ENCODE data around the gene ZNF181. TPM values are rescaled to one million over a fixed set of nuclear protein-coding genes. Genes with fewer than 3 reads are reported as not detected.
A peak's percentile ranks its signal among the peaks of the same experiment; 100 is the strongest.

The ZNF181 gene
- total and polyA plus RNA-seq, 3 experiments from 2014 or later, result 4.5 to 24.7 (median 6.3) TPM

GRCh38 chr19:34731964-34732363 lies 2.1 kb upstream of the ZNF181 start:
- H3K36me3 ChIP-seq (ENCODE audit: insufficient read depth, low read length), result no peaks in the 10 kb centered on the region
- no peak overlapping the region for H3K27ac ChIP-seq (ENCODE audit: low read depth, low read length)
- POLR2A ChIA-PET, result no interaction called here
- H3K9me3 Mint-ChIP-seq, result peaks cover 0 to 5% (median under 1%) of the 10 kb centered on the region in 5 donors
- no peaks in the 10 kb centered on the region for H3K9me3 ChIP-seq (ENCODE audit: low read length)
- H3K27me3 ChIP-seq (ENCODE audit: insufficient read depth, low read length, poor library complexity, severe bottlenecking), result no peaks in the 10 kb centered on the region
- H3K4me1 ChIP-seq (ENCODE audit: insufficient read depth, low read length), result peaks cover 13% of the 10 kb centered on the region
- CTCF ChIA-PET, result no interaction called here
- no peak for DNase-seq
- H3K4me1 Mint-ChIP-seq, result peaks cover 25 to 38% (median 34%) of the 10 kb centered on the region in 3 donors
- peak overlapping the region in 3 of 7 donors; percentile 15 to 82 (median 58) for H3K4me3 Mint-ChIP-seq
- peaks cover 10 to 25% of the 10 kb centered on the region in 2 donors for H3K27me3 Mint-ChIP-seq
- H3K4me3 ChIP-seq (ENCODE audit: low read length), result no peak overlapping the region
- peaks cover 13 to 24% (median 19%) of the 10 kb centered on the region in 3 donors for H3K36me3 Mint-ChIP-seq
- peak overlapping the region in 1 of 8 donors; percentile 50 for H3K27ac Mint-ChIP-seq

- Mint-ChIP-seq H3K4me3 (peak overlapping the region in 6 of 7 donors; percentile 28 to 71 (median 58)), H3K36me3 (peaks cover 15 to 30% (median 21%) of the 10 kb centered on the region in 3 donors), H3K4me1 (peaks cover 25 to 39% (median 36%) of the 10 kb centered on the region in 3 donors), H3K9me3 (peaks cover 0 to 9% (median 2%) of the 10 kb centered on the region in 5 donors), H3K27ac (no peak overlapping the region), H3K27me3 (peaks cover 8 to 18% of the 10 kb centered on the region in 2 donors)
- H3K27ac ChIP-seq (ENCODE audit: low read depth, low read length), result no peak overlapping the region
- H3K27me3 ChIP-seq (ENCODE audit: insufficient read depth, low read length, poor library complexity, severe bottlenecking), result no peaks in the 10 kb centered on the region
- POLR2A ChIA-PET, result interaction anchor here (0.9 kb wide), 1 partner anchor 39 kb away, joined by 3 read pairs; no protein-coding TSS in a partner anchor
- peaks cover 5% of the 10 kb centered on the region for H3K9me3 ChIP-seq (ENCODE audit: low read length)
- H3K36me3 ChIP-seq (ENCODE audit: insufficient read depth, low read length), result no peaks in the 10 kb centered on the region
- CTCF ChIA-PET, result no interaction called here
- H3K4me1 ChIP-seq (ENCODE audit: insufficient read depth, low read length), result peaks cover 13% of the 10 kb centered on the region
- peak in 1 of 5 donors; percentile 2 for DNase-seq
- no peak overlapping the region for H3K4me3 ChIP-seq (ENCODE audit: low read length)
These were observed 1.3 kb upstream of the ZNF181 start for GRCh38 chr19:34732612-34733211.

- peak overlapping the region; percentile 91 to 98 (median 96) for H3K4me3 Mint-ChIP-seq
- peaks cover 19 to 34% (median 26%) of the 10 kb centered on the region in 3 donors for H3K36me3 Mint-ChIP-seq
- H3K27me3 Mint-ChIP-seq, result peaks cover 4 to 14% of the 10 kb centered on the region in 2 donors
- H3K9me3 Mint-ChIP-seq, result peaks cover 0 to 13% (median 6%) of the 10 kb centered on the region in 5 donors
- Histone ChIP-seq H3K27me3 (ENCODE audit: insufficient read depth, low read length, poor library complexity, severe bottlenecking) (no peaks in the 10 kb centered on the region), H3K4me1 (ENCODE audit: insufficient read depth, low read length) (peaks cover 13% of the 10 kb centered on the region), H3K36me3 (ENCODE audit: insufficient read depth, low read length) (no peaks in the 10 kb centered on the region), H3K9me3 (ENCODE audit: low read length) (peaks cover 5% of the 10 kb centered on the region), H3K4me3 (ENCODE audit: low read length) (peak overlapping the region; percentile 86), H3K27ac (ENCODE audit: low read depth, low read length) (peak overlapping the region; percentile 91)
- peak in 3 of 5 donors; percentile 3 to 56 (median 25) for DNase-seq
- ChIA-PET CTCF (no interaction called here), POLR2A (interaction anchor here (0.6 to 1.0 kb wide), 3 partner anchors 39 to 327 kb away, joined by 3 to 10 read pairs (median 3); partner anchors contain the start of genes SCGB2B2 and ZNF302)
- H3K4me1 Mint-ChIP-seq, result peaks cover 25 to 39% (median 36%) of the 10 kb centered on the region in 3 donors
- H3K27ac Mint-ChIP-seq, result peak overlapping the region; percentile 92 to 99 (median 97)
These were observed 737 bp upstream of the ZNF181 start for GRCh38 chr19:34733266-34733745.

- peak overlapping the region; percentile 91 for H3K27ac ChIP-seq (ENCODE audit: low read depth, low read length)
- Mint-ChIP-seq H3K27me3 (peaks cover 1 to 2% of the 10 kb centered on the region in 2 donors), H3K36me3 (peaks cover 26 to 46% (median 37%) of the 10 kb centered on the region in 3 donors), H3K4me1 (peaks cover 25 to 39% (median 36%) of the 10 kb centered on the region in 3 donors), H3K27ac (peak overlapping the region; percentile 92 to 99 (median 97)), H3K9me3 (peaks cover 3 to 24% (median 14%) of the 10 kb centered on the region in 5 donors), H3K4me3 (peak overlapping the region; percentile 91 to 98 (median 96))
- ChIA-PET CTCF (no interaction called here), POLR2A (no interaction called here)
- peak overlapping the region; percentile 86 for H3K4me3 ChIP-seq (ENCODE audit: low read length)
- H3K27me3 ChIP-seq (ENCODE audit: insufficient read depth, low read length, poor library complexity, severe bottlenecking), result no peaks in the 10 kb centered on the region
- peaks cover 11% of the 10 kb centered on the region for H3K36me3 ChIP-seq (ENCODE audit: insufficient read depth, low read length)
- DNase-seq, result no peak
- H3K9me3 ChIP-seq (ENCODE audit: low read length), result peaks cover 5% of the 10 kb centered on the region
- H3K4me1 ChIP-seq (ENCODE audit: insufficient read depth, low read length), result peaks cover 13% of the 10 kb centered on the region
These were observed 577 bp downstream of the ZNF181 start for GRCh38 chr19:34734537-34735103.

GRCh38 chr19:34744896-34745690 lies 11.1 kb downstream of the ZNF181 start:
- Histone ChIP-seq H3K36me3 (ENCODE audit: insufficient read depth, low read length) (peaks cover 3% of the 10 kb centered on the region), H3K9me3 (ENCODE audit: low read length) (peaks cover 37% of the 10 kb centered on the region), H3K27ac (ENCODE audit: low read depth, low read length) (no peak overlapping the region), H3K4me3 (ENCODE audit: low read length) (no peak overlapping the region), H3K4me1 (ENCODE audit: insufficient read depth, low read length) (no peaks in the 10 kb centered on the region), H3K27me3 (ENCODE audit: insufficient read depth, low read length, poor library complexity, severe bottlenecking) (no peaks in the 10 kb centered on the region)
- peaks cover 51 to 94% (median 83%) of the 10 kb centered on the region in 5 donors for H3K9me3 Mint-ChIP-seq
- DNase-seq, result no peak
- H3K4me1 Mint-ChIP-seq, result no peaks in the 10 kb centered on the region
- no peak overlapping the region for H3K27ac Mint-ChIP-seq
- no peak overlapping the region for H3K4me3 Mint-ChIP-seq
- H3K36me3 Mint-ChIP-seq, result peaks cover 24 to 76% (median 35%) of the 10 kb centered on the region in 3 donors
- ChIA-PET CTCF (no interaction called here), POLR2A (no interaction called here)
- H3K27me3 Mint-ChIP-seq, result no peaks in the 10 kb centered on the region

GRCh38 chr19:34757441-34757840 lies 23.4 kb downstream of the ZNF181 start:
- Mint-ChIP-seq H3K4me1 (no peaks in the 10 kb centered on the region), H3K27ac (no peak overlapping the region), H3K36me3 (peaks cover 24 to 82% (median 55%) of the 10 kb centered on the region in 3 donors), H3K4me3 (no peak overlapping the region), H3K27me3 (peaks cover 0 to 2% of the 10 kb centered on the region in 2 donors), H3K9me3 (peaks cover 62 to 97% (median 86%) of the 10 kb centered on the region in 5 donors)
- H3K4me3 ChIP-seq (ENCODE audit: low read length), result no peak overlapping the region
- POLR2A ChIA-PET, result no interaction called here
- H3K36me3 ChIP-seq (ENCODE audit: insufficient read depth, low read length), result no peaks in the 10 kb centered on the region
- H3K9me3 ChIP-seq (ENCODE audit: low read length), result peaks cover 59% of the 10 kb centered on the region
- no peak overlapping the region for H3K27ac ChIP-seq (ENCODE audit: low read depth, low read length)
- H3K4me1 ChIP-seq (ENCODE audit: insufficient read depth, low read length), result no peaks in the 10 kb centered on the region
- CTCF ChIA-PET, result no interaction called here
- DNase-seq, result no peak
- H3K27me3 ChIP-seq (ENCODE audit: insufficient read depth, low read length, poor library complexity, severe bottlenecking), result no peaks in the 10 kb centered on the region

GRCh38 chr19:34759218-34759917 lies 25.3 kb downstream of the ZNF181 start:
- Mint-ChIP-seq H3K4me1 (no peaks in the 10 kb centered on the region), H3K4me3 (no peak overlapping the region), H3K27ac (no peak overlapping the region), H3K9me3 (peaks cover 59 to 95% (median 90%) of the 10 kb centered on the region in 5 donors), H3K27me3 (no peaks in the 10 kb centered on the region), H3K36me3 (peaks cover 29 to 85% (median 64%) of the 10 kb centered on the region in 3 donors)
- CTCF ChIA-PET, result no interaction called here
- no peak overlapping the region for H3K27ac ChIP-seq (ENCODE audit: low read depth, low read length)
- peaks cover 49% of the 10 kb centered on the region for H3K9me3 ChIP-seq (ENCODE audit: low read length)
- H3K36me3 ChIP-seq (ENCODE audit: insufficient read depth, low read length), result peaks cover 4% of the 10 kb centered on the region
- H3K27me3 ChIP-seq (ENCODE audit: insufficient read depth, low read length, poor library complexity, severe bottlenecking), result no peaks in the 10 kb centered on the region
- no peaks in the 10 kb centered on the region for H3K4me1 ChIP-seq (ENCODE audit: insufficient read depth, low read length)
- DNase-seq, result no peak
- POLR2A ChIA-PET, result no interaction called here
- no peak overlapping the region for H3K4me3 ChIP-seq (ENCODE audit: low read length)
